HCT116 (cell line): ENCODE measurements around the gene HEXD. TPM values are rescaled to one million over a fixed set of nuclear protein-coding genes. Genes with fewer than 3 reads are reported as not detected.

Source experiments
- ATAC-seq: fragments of 200-7000 bp; cut with Tn5 transposase; 2 replicates; pipeline ENCODE4 v1.9.1; 2020; ENCODE audit warnings: mild to moderate bottlenecking, moderate library complexity
- BruUV-seq: library from RNA; stranded (reverse); fragments of 400-500 nt; replicated peaks from 2 replicates; lab custom pipeline; 2021; lab: Mats Ljungman, UMichigan
- CTCF ChIA-PET: fragments of 300-600 bp; sonication (Branson Sonifier 250); formaldehyde crosslinking; loops from one replicate; lab custom pipeline; 2021; ENCODE audit warnings: antibody characterized with exemption; lab: Charles Lee
- POLR2A ChIA-PET: fragments of 300-600, 350-600 bp; sonication (Branson Sonifier 250); formaldehyde crosslinking; loops from one replicate; lab custom pipeline; 2021; ENCODE audit warnings: antibody characterized with exemption; lab: Charles Lee
- RAD21 ChIA-PET, 2 experiments: fragments of 300-600 bp; sonication (Branson Sonifier 250); formaldehyde crosslinking; loops; one replicate each; lab custom pipeline; 2023; ENCODE audit warnings: low total read pairs in 2 of 2; ENCODE audit not compliant: uncharacterized antibody in 2 of 2, unreplicated experiment in 2 of 2, low non-redundant PET in 1 of 2; lab: Charles Lee
- DNase-seq: peaks from one replicate; pipeline ENCODE4 v3.0.0-alpha.2; 2010; ENCODE audit warnings: low read depth, low spot score
- H2AFZ ChIP-seq: fragments of 200-600 bp; shearing (Covaris generic), sonication (generic); 2 replicates; pipeline ENCODE4 v1.6.1; 2017; ENCODE audit warnings: low read depth, mixed run types, mixed read lengths, antibody characterized with exemption, low read length; ENCODE audit not compliant: poor library complexity, severe bottlenecking
- H3K27ac ChIP-seq: 2 replicates; pipeline ENCODE4 v1.5.1; 2012; ENCODE audit warnings: low read depth, low read length
- H3K27me3 ChIP-seq: fragments of 200-600 bp; sonication (generic); 2 replicates; pipeline ENCODE4 v1.6.1; 2016; ENCODE audit warnings: mixed run types, low read length, mixed read lengths; ENCODE audit not compliant: insufficient read depth
- H3K36me3 ChIP-seq, 2 experiments: fragments of 200-500 bp in 1 of 2; fragments of 200-600 bp in 1 of 2; sonication (Bioruptor generic) in 1 of 2; sonication (generic) in 1 of 2; 2 replicates each; pipeline versions ENCODE4 v1.5.1 to v1.6.1; 2014 to 2016; ENCODE audit warnings: low read length in 2 of 2, inconsistent platforms in 1 of 2, mixed read lengths in 1 of 2, mixed run types in 1 of 2; ENCODE audit not compliant: insufficient read depth in 2 of 2, control insufficient read depth in 1 of 2
- H3K4me1 ChIP-seq, 2 experiments: fragments of 200-600 bp in 1 of 2; sonication (generic) in 1 of 2; 2 replicates each; pipeline versions ENCODE4 v1.5.1 to v1.6.1; 2012 to 2017; ENCODE audit warnings: low read length in 2 of 2, inconsistent platforms in 1 of 2, mild to moderate bottlenecking in 1 of 2, mixed read lengths in 1 of 2, mixed run types in 1 of 2, moderate library complexity in 1 of 2; ENCODE audit not compliant: insufficient read depth in 2 of 2, control insufficient read depth in 1 of 2
- H3K4me2 ChIP-seq: fragments of 200-600 bp; sonication (generic); 2 replicates; pipeline ENCODE4 v1.6.1; 2017; ENCODE audit warnings: mixed run types, low read length, mixed read lengths
- H3K4me3 ChIP-seq, 2 experiments: fragments of 200-600 bp in 1 of 2; sonication (generic) in 1 of 2; replicated peaks in 1 of 2; 2 replicates each; pipeline ENCODE4 v1.5.1; 2011 to 2016; ENCODE audit warnings: low read length in 2 of 2, control low read depth in 1 of 2, low read depth in 1 of 2, mild to moderate bottlenecking in 1 of 2, mixed read lengths in 1 of 2, mixed run types in 1 of 2
- H3K79me2 ChIP-seq: fragments of 200-600 bp; sonication (generic); 2 replicates; pipeline ENCODE4 v1.6.1; 2017; ENCODE audit warnings: mild to moderate bottlenecking, mixed run types, low read length, moderate library complexity, mixed read lengths; ENCODE audit not compliant: insufficient read depth
- H3K9ac ChIP-seq: fragments of 200-600 bp; sonication (generic); 2 replicates; pipeline ENCODE4 v1.6.1; 2016; ENCODE audit warnings: low read length, mixed read lengths
- H3K9me2 ChIP-seq: fragments of 200-600 bp; sonication (generic), shearing (Covaris generic); 2 replicates; pipeline ENCODE4 v1.6.1; 2017; ENCODE audit warnings: mixed run types, mild to moderate bottlenecking, moderate library complexity; ENCODE audit not compliant: insufficient read depth
- H3K9me3 ChIP-seq, 2 experiments: fragments of 200-500 bp in 1 of 2; fragments of 200-600 bp in 1 of 2; sonication (Bioruptor generic) in 1 of 2; sonication (generic) in 1 of 2; 2 replicates each; pipeline ENCODE4 v1.6.1; 2014 to 2017; ENCODE audit warnings: low read length in 2 of 2, mixed read lengths in 2 of 2, inconsistent platforms in 1 of 2, low read depth in 1 of 2, mild to moderate bottlenecking in 1 of 2, mixed run types in 1 of 2, moderate library complexity in 1 of 2; ENCODE audit not compliant: control insufficient read depth in 1 of 2, insufficient read depth in 1 of 2
- H4K20me1 ChIP-seq: fragments of 200-600 bp; sonication (generic), shearing (Covaris generic); 2 replicates; pipeline ENCODE4 v1.6.1; 2017; ENCODE audit warnings: mixed run types, mild to moderate bottlenecking, moderate library complexity; ENCODE audit not compliant: insufficient read depth
- EGR1 ChIP-seq: IDR thresholded peaks from 2 replicates; pipeline ENCODE4 v1.6.1; 2012; ENCODE audit warnings: low read depth
- FOSL1 ChIP-seq: IDR thresholded peaks from 2 replicates; pipeline ENCODE4 v1.6.1; 2012; ENCODE audit warnings: low read depth
- MAX ChIP-seq: IDR thresholded peaks from 2 replicates; pipeline ENCODE4 v1.6.1; 2012
- POLR2AphosphoS5 ChIP-seq: IDR thresholded peaks from 2 replicates; pipeline ENCODE4 v1.6.1; 2011; ENCODE audit warnings: mild to moderate bottlenecking, low read depth, low read length, moderate library complexity
- SIN3A ChIP-seq: IDR thresholded peaks from 2 replicates; pipeline ENCODE4 v1.6.1; 2012; ENCODE audit warnings: low read depth
- SRF ChIP-seq: IDR thresholded peaks from 2 replicates; pipeline ENCODE4 v1.6.1; 2012; ENCODE audit warnings: low read depth
- TCF7L2 ChIP-seq: IDR thresholded peaks from 2 replicates; pipeline ENCODE4 v1.7.0; 2011; ENCODE audit warnings: borderline replicate concordance, inconsistent platforms; ENCODE audit not compliant: insufficient read depth, insufficient read length; ENCODE audit errors: extremely low read depth
- ZBTB33 ChIP-seq: IDR thresholded peaks from 2 replicates; pipeline ENCODE4 v1.6.1; 2011; ENCODE audit warnings: mild to moderate bottlenecking, low read length, moderate library complexity; ENCODE audit not compliant: insufficient replicate concordance; ENCODE audit errors: extremely low read depth
- ZFX ChIP-seq: fragments of 450-650 bp; IDR thresholded peaks from 2 replicates; pipeline ENCODE4 v1.6.1; 2017
- intact Hi-C: fragments of 100-400 bp; cut with micrococcal nuclease; formaldehyde crosslinking; loops from 2 replicates; pipeline ENCODE4 v1.10.0; 2022
- total RNA-seq: library from RNA; stranded (reverse); gene quantifications from one replicate; pipeline ENCODE4 v1.2.1, GENCODE V29; 2021; ENCODE audit not compliant: unreplicated experiment
- TF ChIP-seq, protein P1 (sequence below): IDR thresholded peaks from 2 replicates; pipeline ENCODE4 v1.6.1; 2012
- TF ChIP-seq, protein P2 (sequence below): IDR thresholded peaks from 2 replicates; pipeline ENCODE4 v1.6.1; 2012; ENCODE audit warnings: low read depth

The HEXD gene
- total RNA-seq, 1 experiment from 2014 or later, result 45.2 TPM

DNA sequence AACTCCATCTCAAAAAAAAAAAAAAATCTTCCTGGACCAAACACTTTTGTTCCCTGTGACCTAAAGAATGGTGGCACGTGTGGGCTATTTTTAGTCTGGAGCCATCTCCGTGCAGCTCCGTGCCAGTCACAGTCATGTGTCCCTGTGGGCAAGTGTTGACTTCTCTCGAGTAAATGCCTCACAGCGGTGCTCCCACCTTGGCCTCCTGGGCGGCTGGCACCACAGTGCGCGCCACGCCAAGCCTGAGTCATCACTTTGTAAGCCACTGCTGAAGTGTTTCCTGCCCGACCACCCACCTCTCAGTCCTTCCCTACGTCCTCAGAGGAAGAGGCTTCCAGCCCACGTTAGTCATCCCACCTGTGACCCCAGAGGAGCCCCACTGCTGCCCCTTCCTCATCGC lies 10.9 kb upstream of the HEXD start:
- TF ChIP-seq FOSL1 (peak; percentile 57; the same call in 1 of the 2 replicates), EGR1 (no peak), MAX (peak; percentile 61), SIN3A (no peak)
- TF ChIP-seq, all 23 proteins: peak for 2
- peak overlapping the region in 1 of 2 experiments; percentile 2; a peak in 1 of 4 replicates for H3K4me3 ChIP-seq
- H3K4me1 ChIP-seq, result peaks cover 14 to 17% of the 10 kb centered on the region in 2 experiments
- H3K27me3 ChIP-seq, result no peaks in the 10 kb centered on the region
- no peak overlapping the region for H2AFZ ChIP-seq
- no peaks in the 10 kb centered on the region for H3K9me2 ChIP-seq
- intact Hi-C loops, result no loop called here
- CTCF ChIA-PET, result no interaction called here
- H3K9ac ChIP-seq, result peak overlapping the region; percentile 32
- H3K36me3 ChIP-seq, result peaks cover 9 to 10% of the 10 kb centered on the region in 2 experiments; a peak in 2 of 4 replicates
- H4K20me1 ChIP-seq, result no peaks in the 10 kb centered on the region
- DNase-seq (no peak), ATAC-seq (peak; percentile 78)
- no peaks in the 10 kb centered on the region for H3K79me2 ChIP-seq
- RAD21 ChIA-PET, result no interaction called here
- no peaks in the 10 kb centered on the region for H3K9me3 ChIP-seq
- H3K4me2 ChIP-seq, result peak overlapping the region; percentile 50
- POLR2A ChIA-PET, result no interaction called here
- peak overlapping the region; percentile 34 for H3K27ac ChIP-seq
- BruUV-seq, result no TSS peak

GRCh38 chr17:82408288-82408937 lies 9.7 kb upstream of the HEXD start:
- DNase-seq, result no peak

More at GRCh38 chr17:82408288-82408937, 9.7 kb upstream of the HEXD start:
- intact Hi-C loops, result no loop called here
- Histone ChIP-seq H3K36me3 (peaks cover 6% of the 10 kb centered on the region in 2 experiments; a peak in 2 of 4 replicates), H3K4me1 (peaks cover 14 to 17% of the 10 kb centered on the region in 2 experiments), H4K20me1 (no peaks in the 10 kb centered on the region), H3K4me3 (no peak overlapping the region), H3K79me2 (no peaks in the 10 kb centered on the region; the same call in 1 of the 2 replicates), H3K9me2 (no peaks in the 10 kb centered on the region), H3K9ac (no peak overlapping the region), H3K27ac (no peak overlapping the region)
- CTCF ChIA-PET, result no interaction called here
- RAD21 ChIA-PET, result no interaction called here
- TF ChIP-seq, protein P1, sequence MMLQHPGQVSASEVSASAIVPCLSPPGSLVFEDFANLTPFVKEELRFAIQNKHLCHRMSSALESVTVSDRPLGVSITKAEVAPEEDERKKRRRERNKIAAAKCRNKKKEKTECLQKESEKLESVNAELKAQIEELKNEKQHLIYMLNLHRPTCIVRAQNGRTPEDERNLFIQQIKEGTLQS, result no peak
- no peak for TF ChIP-seq POLR2AphosphoS5
- TF ChIP-seq, protein P2, sequence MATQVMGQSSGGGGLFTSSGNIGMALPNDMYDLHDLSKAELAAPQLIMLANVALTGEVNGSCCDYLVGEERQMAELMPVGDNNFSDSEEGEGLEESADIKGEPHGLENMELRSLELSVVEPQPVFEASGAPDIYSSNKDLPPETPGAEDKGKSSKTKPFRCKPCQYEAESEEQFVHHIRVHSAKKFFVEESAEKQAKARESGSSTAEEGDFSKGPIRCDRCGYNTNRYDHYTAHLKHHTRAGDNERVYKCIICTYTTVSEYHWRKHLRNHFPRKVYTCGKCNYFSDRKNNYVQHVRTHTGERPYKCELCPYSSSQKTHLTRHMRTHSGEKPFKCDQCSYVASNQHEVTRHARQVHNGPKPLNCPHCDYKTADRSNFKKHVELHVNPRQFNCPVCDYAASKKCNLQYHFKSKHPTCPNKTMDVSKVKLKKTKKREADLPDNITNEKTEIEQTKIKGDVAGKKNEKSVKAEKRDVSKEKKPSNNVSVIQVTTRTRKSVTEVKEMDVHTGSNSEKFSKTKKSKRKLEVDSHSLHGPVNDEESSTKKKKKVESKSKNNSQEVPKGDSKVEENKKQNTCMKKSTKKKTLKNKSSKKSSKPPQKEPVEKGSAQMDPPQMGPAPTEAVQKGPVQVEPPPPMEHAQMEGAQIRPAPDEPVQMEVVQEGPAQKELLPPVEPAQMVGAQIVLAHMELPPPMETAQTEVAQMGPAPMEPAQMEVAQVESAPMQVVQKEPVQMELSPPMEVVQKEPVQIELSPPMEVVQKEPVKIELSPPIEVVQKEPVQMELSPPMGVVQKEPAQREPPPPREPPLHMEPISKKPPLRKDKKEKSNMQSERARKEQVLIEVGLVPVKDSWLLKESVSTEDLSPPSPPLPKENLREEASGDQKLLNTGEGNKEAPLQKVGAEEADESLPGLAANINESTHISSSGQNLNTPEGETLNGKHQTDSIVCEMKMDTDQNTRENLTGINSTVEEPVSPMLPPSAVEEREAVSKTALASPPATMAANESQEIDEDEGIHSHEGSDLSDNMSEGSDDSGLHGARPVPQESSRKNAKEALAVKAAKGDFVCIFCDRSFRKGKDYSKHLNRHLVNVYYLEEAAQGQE, result no peak
- no peak for TF ChIP-seq TCF7L2
- TF ChIP-seq ZFX, result no peak
- no peak for TF ChIP-seq ZBTB33
- no peak for TF ChIP-seq SRF
- TF ChIP-seq, all 23 proteins: peak for 0
- Histone ChIP-seq H2AFZ (no peak overlapping the region), H3K27me3 (no peaks in the 10 kb centered on the region), H3K4me2 (no peak overlapping the region), H3K9me3 (no peaks in the 10 kb centered on the region)
- no peak for ATAC-seq
- POLR2A ChIA-PET, result no interaction called here
- no TSS peak for BruUV-seq
